Measurements from ENCODE around the gene ABCG8.

The ABCG8 gene

GRCh38 chr2:43838560-43839267 lies at the start of gene ABCG8, which contains the start of gene ABCG5:
ABCG8 (plus strand) TSS chr2:43838971; CDS start chr2:43839054, 83 bp downstream.
ABCG5 (minus strand) TSS chr2:43838839; CDS start chr2:43838679, 160 bp downstream.
- no peak for DNase-seq (ENCODE audit: low read depth in 2 of 2)

GRCh38 chr2:43790147-43790546 lies 48.6 kb upstream of the ABCG8 start:
- no peak for DNase-seq (ENCODE audit: low read depth in 2 of 2)

- no peak for DNase-seq (ENCODE audit: low read depth in 2 of 2)
Measured at GRCh38 chr2:43791035-43791765, 47.6 kb upstream of the ABCG8 start.

GRCh38 chr2:43792653-43793052 lies 46.1 kb upstream of the ABCG8 start:
- no peak for DNase-seq (ENCODE audit: low read depth in 2 of 2)

- no peak for DNase-seq (ENCODE audit: low read depth in 2 of 2)
Measured at GRCh38 chr2:43794956-43795355, 43.8 kb upstream of the ABCG8 start.

GRCh38 chr2:43796206-43796605 lies 42.6 kb upstream of the ABCG8 start:
- DNase-seq (ENCODE audit: low read depth in 2 of 2), result no peak

GRCh38 chr2:43798300-43798699 lies 40.5 kb upstream of the ABCG8 start:
- DNase-seq (ENCODE audit: low read depth in 2 of 2), result no peak

GRCh38 chr2:43800894-43801293 lies 37.9 kb upstream of the ABCG8 start:
- DNase-seq (ENCODE audit: low read depth in 2 of 2), result no peak

GRCh38 chr2:43802135-43802534 lies 36.6 kb upstream of the ABCG8 start:
- DNase-seq (ENCODE audit: low read depth in 2 of 2), result no peak

GRCh38 chr2:43803113-43803512 lies 35.7 kb upstream of the ABCG8 start:
- DNase-seq (ENCODE audit: low read depth in 2 of 2), result no peak

- no peak for DNase-seq (ENCODE audit: low read depth in 2 of 2)
Measured at GRCh38 chr2:43806719-43807031, 32.1 kb upstream of the ABCG8 start.

GRCh38 chr2:43810452-43810851 lies 28.3 kb upstream of the ABCG8 start:
- DNase-seq (ENCODE audit: low read depth in 2 of 2), result no peak

GRCh38 chr2:43810888-43811287 lies 27.9 kb upstream of the ABCG8 start:
- no peak for DNase-seq (ENCODE audit: low read depth in 2 of 2)

GRCh38 chr2:43812006-43812405 lies 26.8 kb upstream of the ABCG8 start:
- DNase-seq (ENCODE audit: low read depth in 2 of 2), result no peak

GRCh38 chr2:43812947-43813346 lies 25.8 kb upstream of the ABCG8 start:
- no peak for DNase-seq (ENCODE audit: low read depth in 2 of 2)

- DNase-seq (ENCODE audit: low read depth in 2 of 2), result no peak
Measured at GRCh38 chr2:43814711-43815110, 24.1 kb upstream of the ABCG8 start.

- DNase-seq (ENCODE audit: low read depth in 2 of 2), result peak; percentile 16 to 20
Measured at GRCh38 chr2:43818761-43819160, 20.0 kb upstream of the ABCG8 start.

GRCh38 chr2:43819491-43820163 lies 19.1 kb upstream of the ABCG8 start:
- no peak for DNase-seq (ENCODE audit: low read depth in 2 of 2)

- DNase-seq (ENCODE audit: low read depth in 2 of 2), result no peak
Measured at GRCh38 chr2:43822839-43823238, 15.9 kb upstream of the ABCG8 start.

- DNase-seq (ENCODE audit: low read depth in 2 of 2), result no peak
Measured at GRCh38 chr2:43823751-43824150, 15.0 kb upstream of the ABCG8 start.

- no peak for DNase-seq (ENCODE audit: low read depth in 2 of 2)
Measured at GRCh38 chr2:43824512-43824911, 14.3 kb upstream of the ABCG8 start.

GRCh38 chr2:43824951-43825493 lies 13.7 kb upstream of the ABCG8 start:
- no peak for DNase-seq (ENCODE audit: low read depth in 2 of 2)

- DNase-seq (ENCODE audit: low read depth in 2 of 2), result no peak
Measured at GRCh38 chr2:43825841-43826240, 12.9 kb upstream of the ABCG8 start.

Measured in stimulated activated CD4-positive, alpha-beta T cell treated with anti-CD3 and anti-CD28 coated beads, Interleukin-15, amount 100 ng/mL, for 48 hours (primary cell).